GM18867 (cell line): ENCODE results near the gene RCBTB1.
"Not testable (repeated sequence)": the region's sequence is repeated elsewhere in the genome, so short reads cannot be mapped to it uniquely, and the experiment has no call there.

Experiments
- ATAC-seq: cut with Tn5 transposase; IDR thresholded peaks from one replicate; pipeline ENCODE4 v1.9.1; 2021; ENCODE audit warnings: mild to moderate bottlenecking, moderate library complexity; ENCODE audit not compliant: unreplicated experiment

RCBTB1 gene

GRCh38 chr13:49524740-49525501 is 60.4 kb downstream of the RCBTB1 start:
- no peak for ATAC-seq

GRCh38 chr13:49521224-49521623 is 64.1 kb downstream of the RCBTB1 start:
- ATAC-seq, result no peak

GRCh38 chr13:49517461-49517860 is 67.9 kb downstream of the RCBTB1 start:
- ATAC-seq, result no peak

DNA sequence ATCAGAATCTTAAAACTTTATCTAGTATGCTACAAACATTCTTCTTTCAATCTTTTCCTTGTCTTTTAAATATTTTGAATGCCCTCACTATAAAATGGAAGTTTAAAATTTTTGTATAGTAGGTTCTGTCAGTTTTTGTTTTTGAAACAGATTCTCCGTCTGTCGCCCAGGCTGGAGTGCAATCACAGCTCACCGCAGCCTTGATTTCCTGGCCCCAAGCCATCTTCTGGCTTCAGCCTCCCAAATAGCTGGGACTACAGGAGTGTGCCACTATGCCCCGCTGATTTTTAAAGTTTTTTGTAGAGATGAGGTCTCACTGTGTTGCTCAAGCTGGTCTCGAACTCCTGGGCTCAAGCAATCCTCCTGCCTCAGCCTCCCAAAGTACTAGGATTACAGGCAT is 68.9 kb downstream of the RCBTB1 start:
- no peak for ATAC-seq

- ATAC-seq, result no peak
Measured at GRCh38 chr13:49512578-49512977, 72.8 kb downstream of the RCBTB1 start.

DNA sequence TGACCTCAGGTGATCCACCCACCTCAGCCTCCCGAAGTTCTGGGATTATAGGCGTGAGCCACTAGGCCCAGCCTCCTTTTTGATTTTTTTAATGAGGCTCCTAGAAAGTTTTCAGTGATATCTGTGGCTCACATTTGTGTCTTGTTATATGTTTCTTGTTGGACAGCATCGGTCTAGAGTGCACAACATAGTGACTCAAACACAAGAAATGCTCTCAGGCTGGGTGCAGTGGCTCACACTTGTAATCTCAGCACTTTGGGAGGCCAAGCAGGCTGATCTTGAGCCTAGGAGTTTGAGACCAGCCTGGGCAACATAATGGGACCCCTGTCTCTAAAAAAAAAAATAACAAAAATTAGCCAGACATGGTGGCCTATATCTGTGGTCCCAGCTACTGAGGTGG is 81.4 kb downstream of the RCBTB1 start:
- ATAC-seq, result no peak

DNA sequence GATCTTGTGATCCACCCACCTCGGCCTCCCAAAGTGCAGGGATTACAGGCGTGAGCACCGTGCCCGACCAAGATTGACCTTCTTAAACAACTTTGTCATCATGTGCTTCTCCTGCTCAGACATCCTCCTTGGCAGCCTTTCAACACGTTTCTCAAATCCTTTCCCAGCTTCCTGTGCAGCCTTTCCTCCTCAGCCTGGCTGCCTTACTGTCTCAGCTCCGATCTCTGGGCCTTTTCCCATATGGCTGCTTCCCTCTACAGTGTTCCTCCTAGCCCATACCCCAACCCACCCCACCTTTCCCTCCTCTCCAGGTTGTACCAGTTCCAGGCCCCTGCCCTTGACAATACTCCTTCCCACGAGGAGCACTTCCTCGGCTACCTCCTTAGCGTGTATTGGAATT is 82.4 kb downstream of the RCBTB1 start:
- no peak for ATAC-seq

- no peak for ATAC-seq
Measured at GRCh38 chr13:49499889-49500660, 85.3 kb downstream of the RCBTB1 start.

- no peak for ATAC-seq
Measured at GRCh38 chr13:49498206-49498605, 87.2 kb downstream of the RCBTB1 start.

DNA sequence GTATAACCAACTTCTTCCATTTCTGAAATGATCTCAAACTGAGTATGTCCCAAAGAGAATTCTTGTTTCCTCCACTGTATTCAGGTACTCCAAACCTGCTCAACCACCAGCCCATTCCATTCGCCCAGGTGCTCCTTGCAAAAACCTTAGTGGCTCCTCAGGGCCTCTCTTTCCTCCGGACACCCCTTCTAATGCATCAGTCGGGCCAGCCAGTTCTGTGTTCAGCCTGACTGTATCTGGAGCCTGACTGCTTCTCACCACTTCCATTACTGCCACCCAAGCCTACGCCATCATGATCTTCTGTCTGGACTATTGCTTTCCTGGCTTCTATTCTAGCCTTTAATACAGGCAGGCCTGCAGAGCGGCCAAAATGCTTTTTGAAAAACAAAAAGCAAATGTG is 88.1 kb downstream of the RCBTB1 start:
- ATAC-seq, result no peak

DNA sequence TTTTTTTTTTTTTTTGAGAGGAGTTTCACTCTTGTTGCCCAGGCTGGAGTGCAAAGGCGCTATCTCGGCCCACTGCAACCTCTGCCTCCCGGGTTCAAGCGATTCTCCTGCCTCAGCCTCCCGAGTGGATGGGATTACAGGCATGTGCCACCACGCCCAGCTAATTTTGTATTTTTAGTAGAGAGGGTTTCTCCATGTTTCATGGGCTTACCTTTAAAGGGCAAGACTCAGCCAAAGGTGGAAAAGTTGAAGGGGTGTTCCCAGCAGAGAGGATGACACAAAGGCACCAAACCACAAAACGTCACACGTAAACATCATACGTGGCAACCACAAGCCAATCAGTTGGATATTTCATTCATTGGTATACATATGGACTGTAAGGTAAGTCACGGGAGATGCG is 88.5 kb downstream of the RCBTB1 start:
- not testable (repeated sequence) for ATAC-seq

DNA sequence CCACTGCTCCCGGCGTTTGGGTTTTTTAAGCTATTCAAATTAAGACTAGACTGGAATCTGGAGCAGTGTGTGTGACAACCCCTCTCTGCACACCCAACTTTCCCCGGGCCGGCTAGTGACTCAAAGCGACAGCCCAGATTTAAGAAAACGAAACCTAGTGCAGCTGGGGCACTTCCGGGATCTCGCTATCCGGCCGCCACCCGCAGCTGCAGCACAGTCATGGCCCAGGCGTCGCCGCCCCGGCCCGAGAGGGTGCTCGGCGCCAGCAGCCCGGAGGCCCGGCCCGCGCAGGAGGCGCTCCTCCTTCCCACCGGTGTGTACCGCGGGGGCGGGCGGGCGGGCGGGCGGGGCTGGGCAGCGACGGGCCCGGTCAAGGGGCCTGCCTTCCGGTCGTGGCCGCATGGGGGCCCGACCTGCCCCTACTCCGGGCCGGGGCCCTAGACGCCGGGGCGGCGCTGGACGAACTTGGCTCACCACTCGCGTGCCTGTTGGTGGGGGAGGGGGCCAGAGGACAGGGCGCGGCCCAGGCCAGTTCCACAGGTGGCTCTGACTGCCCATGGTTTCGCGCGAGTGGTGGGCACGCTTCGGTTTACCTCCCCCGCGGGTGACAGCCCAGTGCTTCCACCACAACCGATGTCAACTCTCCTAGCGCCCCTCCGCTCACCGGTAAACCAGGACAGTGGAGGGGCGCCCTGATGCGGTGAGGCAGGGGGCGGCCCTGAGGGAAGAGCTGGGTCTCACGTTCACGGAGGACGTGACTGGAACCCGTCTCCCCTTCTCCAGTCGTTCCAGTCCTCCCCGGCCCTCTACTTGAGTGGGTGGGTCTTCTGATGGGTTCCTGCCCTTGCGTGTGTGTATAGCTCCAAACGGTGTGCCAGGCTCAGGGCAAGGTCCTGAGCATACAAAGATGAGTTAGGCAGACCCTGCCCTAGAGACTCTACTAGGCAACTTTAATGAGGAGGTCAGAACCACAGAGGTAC is 89.3 kb downstream of the RCBTB1 start, which contains the start of gene PHF11:
PHF11 (plus strand) TSS at position 171 of the 980 bp plus-strand sequence; CDS start at position 220, 49 bp downstream.
- peak; percentile 79 for ATAC-seq

GRCh38 chr13:49494645-49495044 is 90.7 kb downstream of the RCBTB1 start:
- ATAC-seq, result no peak

GRCh38 chr13:49488563-49488962 is 96.8 kb downstream of the RCBTB1 start:
- no peak for ATAC-seq
